Measurements from ENCODE around the gene MPO. TPM values are rescaled to one million over a fixed set of nuclear protein-coding genes. Genes with fewer than 3 reads are reported as not detected.
A peak's percentile ranks its signal among the peaks of the same experiment; 100 is the strongest.

Gene MPO
- polyA plus RNA-seq, 3 donors = 4.2 to 7.5 (median 6.0) TPM

DNA sequence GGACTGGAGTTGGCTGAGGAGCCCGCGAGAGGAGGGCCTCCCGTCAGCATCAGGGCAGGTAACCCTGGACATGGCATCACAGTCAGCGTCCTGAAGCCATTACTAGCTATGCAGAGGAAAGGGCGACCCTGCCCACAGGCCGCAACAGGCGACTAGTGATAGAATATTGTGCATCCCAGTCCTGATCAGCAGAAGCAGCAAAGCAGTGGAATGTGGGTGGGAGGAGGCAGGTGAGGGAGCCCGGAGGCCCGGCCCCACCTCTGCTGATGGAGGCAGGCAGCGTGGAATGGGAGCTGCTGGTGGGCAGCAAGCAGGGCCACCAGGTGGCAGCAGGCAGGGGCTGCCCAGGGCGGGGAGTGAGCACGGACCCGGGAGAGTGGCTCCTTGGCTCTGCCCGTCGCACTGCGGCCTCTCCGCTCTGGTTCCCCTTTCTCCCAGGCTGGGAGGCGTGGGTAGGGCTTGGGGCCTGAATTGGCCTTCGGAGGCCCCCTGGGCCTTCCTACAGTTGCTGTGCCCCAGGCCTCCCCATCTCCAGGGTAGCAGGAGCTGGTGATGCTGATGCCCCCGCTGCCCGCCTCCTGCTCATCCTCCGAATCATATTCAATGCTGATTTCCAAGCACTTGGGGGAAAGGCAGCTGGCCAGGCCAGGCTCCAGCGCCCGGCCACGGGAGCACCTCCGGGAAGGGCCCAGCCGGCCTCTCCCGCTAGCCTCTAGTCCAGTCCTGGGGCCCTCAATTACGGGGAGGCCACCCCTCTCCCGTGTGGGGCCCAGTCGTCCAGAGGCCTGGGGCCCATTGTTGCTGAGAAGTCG lies 27.6 kb upstream of the MPO start:
- no peaks in the 10 kb centered on the region for H3K36me3 ChIP-seq (replicated peaks in 1 of 2; ENCODE audit: control insufficient read depth in 1 of 2, insufficient read depth in 2 of 2, low read length in 2 of 2)
- no peak overlapping the region for H3K27ac Mint-ChIP-seq
- H3K4me2 ChIP-seq (replicated peaks; ENCODE audit: extremely low read depth, low read length, poor library complexity, severe bottlenecking) = peak overlapping the region; percentile 16
- no peaks in the 10 kb centered on the region for H3K9me3 ChIP-seq (replicated peaks in 1 of 2; ENCODE audit: control insufficient read depth in 1 of 2, insufficient read depth in 1 of 2, low read length in 2 of 2)
- H3K36me3 Mint-ChIP-seq = peaks cover 0 to 4% of the 10 kb centered on the region in 2 donors
- H3K4me1 Mint-ChIP-seq = peaks cover 51% of the 10 kb centered on the region
- H4K20me1 ChIP-seq (ENCODE audit: insufficient read depth, low read length) = no peaks in the 10 kb centered on the region
- H3K27me3 Mint-ChIP-seq (ENCODE audit: low read depth in 3 of 3) = peaks cover 6 to 12% (median 12%) of the 10 kb centered on the region in 3 donors
- H3K4me1 ChIP-seq (ENCODE audit: control insufficient read depth in 1 of 2, insufficient read depth in 2 of 2, low read length in 2 of 2) = peaks cover 40 to 47% of the 10 kb centered on the region in 2 donors
- WGBS (ENCODE audit: insufficient coverage) = 54% methylated on average over 25 of the region's 32 CpGs
- H3K4me3 Mint-ChIP-seq = peak overlapping the region in 1 of 2 donors; percentile 15
- peak; percentile 61 to 73 (median 72) for DNase-seq
- no peak overlapping the region for H3K4me3 ChIP-seq (replicated peaks in 1 of 3; ENCODE audit: low read depth in 2 of 3, low read length in 3 of 3)
- no peaks in the 10 kb centered on the region for H3K27me3 ChIP-seq (ENCODE audit: control insufficient read depth in 2 of 2, insufficient read depth in 2 of 2, low read length in 2 of 2)
- H3K9me3 Mint-ChIP-seq = no peaks in the 10 kb centered on the region
- TF ChIP-seq, protein P1, sequence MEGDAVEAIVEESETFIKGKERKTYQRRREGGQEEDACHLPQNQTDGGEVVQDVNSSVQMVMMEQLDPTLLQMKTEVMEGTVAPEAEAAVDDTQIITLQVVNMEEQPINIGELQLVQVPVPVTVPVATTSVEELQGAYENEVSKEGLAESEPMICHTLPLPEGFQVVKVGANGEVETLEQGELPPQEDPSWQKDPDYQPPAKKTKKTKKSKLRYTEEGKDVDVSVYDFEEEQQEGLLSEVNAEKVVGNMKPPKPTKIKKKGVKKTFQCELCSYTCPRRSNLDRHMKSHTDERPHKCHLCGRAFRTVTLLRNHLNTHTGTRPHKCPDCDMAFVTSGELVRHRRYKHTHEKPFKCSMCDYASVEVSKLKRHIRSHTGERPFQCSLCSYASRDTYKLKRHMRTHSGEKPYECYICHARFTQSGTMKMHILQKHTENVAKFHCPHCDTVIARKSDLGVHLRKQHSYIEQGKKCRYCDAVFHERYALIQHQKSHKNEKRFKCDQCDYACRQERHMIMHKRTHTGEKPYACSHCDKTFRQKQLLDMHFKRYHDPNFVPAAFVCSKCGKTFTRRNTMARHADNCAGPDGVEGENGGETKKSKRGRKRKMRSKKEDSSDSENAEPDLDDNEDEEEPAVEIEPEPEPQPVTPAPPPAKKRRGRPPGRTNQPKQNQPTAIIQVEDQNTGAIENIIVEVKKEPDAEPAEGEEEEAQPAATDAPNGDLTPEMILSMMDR (IDR thresholded peaks at IDR 0.05) = peak; percentile 59
- no peak overlapping the region for H3K27ac ChIP-seq (ENCODE audit: low read depth in 1 of 2, low read length in 2 of 2)
- H3K9ac ChIP-seq (ENCODE audit: insufficient read depth, low read length, poor library complexity, severe bottlenecking) = no peak overlapping the region
- intact Hi-C loops (cut with micrococcal nuclease) = no loop called here
- no peak overlapping the region for H2AFZ ChIP-seq (ENCODE audit: insufficient read depth, low read depth, low read length, poor library complexity, severe bottlenecking)
- H3K79me2 ChIP-seq (ENCODE audit: insufficient read depth, low read length) = peaks cover 13% of the 10 kb centered on the region

DNA sequence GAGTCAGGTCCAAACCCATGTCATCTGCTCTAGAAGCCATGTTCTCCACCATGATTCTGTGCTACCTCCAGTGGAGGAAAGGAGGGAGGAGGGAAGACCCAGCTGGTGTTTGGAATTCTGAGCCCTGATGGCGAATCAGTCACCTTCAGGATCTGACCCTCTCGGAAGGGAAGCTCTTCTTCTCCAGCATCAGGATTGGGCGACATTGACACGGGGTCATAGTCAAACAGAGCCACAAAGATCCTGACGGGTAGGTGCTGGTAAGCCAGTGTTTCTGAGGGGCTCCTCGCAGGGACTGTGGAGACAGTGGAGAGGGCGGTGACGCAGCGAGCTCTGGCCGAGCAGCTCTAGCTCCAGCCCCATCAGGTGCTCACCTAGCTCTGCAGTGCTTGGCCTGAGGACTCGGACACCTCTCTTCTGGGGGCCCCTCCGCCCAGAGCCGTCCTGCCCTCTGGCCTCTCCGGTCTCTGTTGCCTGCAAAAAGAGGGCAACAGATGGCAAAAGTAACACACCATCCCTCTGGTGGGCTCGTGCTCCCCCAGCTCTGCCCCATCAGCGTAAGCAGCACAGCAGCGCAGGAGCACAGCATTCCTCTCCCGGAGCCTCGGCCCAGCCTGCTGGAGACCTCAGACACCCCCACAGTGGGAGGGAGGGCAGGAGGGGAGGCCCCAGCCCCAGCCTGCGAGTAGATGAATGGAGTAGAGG lies 26.9 kb upstream of the MPO start:
- Mint-ChIP-seq H3K4me3 (peak overlapping the region in 1 of 2 donors; percentile 15), H3K27ac (no peak overlapping the region), H3K9me3 (no peaks in the 10 kb centered on the region), H3K4me1 (peaks cover 56% of the 10 kb centered on the region), H3K27me3 (ENCODE audit: low read depth in 3 of 3) (peaks cover 6 to 12% (median 9%) of the 10 kb centered on the region in 3 donors), H3K36me3 (peaks cover 0 to 4% of the 10 kb centered on the region in 2 donors)
- TF ChIP-seq, protein P1 (IDR thresholded peaks at IDR 0.05) = no peak
- Histone ChIP-seq H3K4me3 (replicated peaks in 1 of 3; ENCODE audit: low read depth in 2 of 3, low read length in 3 of 3) (no peak overlapping the region), H2AFZ (ENCODE audit: insufficient read depth, low read depth, low read length, poor library complexity, severe bottlenecking) (no peak overlapping the region), H3K9me3 (replicated peaks in 1 of 2; ENCODE audit: control insufficient read depth in 1 of 2, insufficient read depth in 1 of 2, low read length in 2 of 2) (no peaks in the 10 kb centered on the region), H3K9ac (ENCODE audit: insufficient read depth, low read length, poor library complexity, severe bottlenecking) (no peak overlapping the region), H4K20me1 (ENCODE audit: insufficient read depth, low read length) (no peaks in the 10 kb centered on the region), H3K4me2 (replicated peaks; ENCODE audit: extremely low read depth, low read length, poor library complexity, severe bottlenecking) (peak overlapping the region; percentile 16), H3K79me2 (ENCODE audit: insufficient read depth, low read length) (peaks cover 20% of the 10 kb centered on the region), H3K27me3 (ENCODE audit: control insufficient read depth in 2 of 2, insufficient read depth in 2 of 2, low read length in 2 of 2) (no peaks in the 10 kb centered on the region), H3K36me3 (replicated peaks in 1 of 2; ENCODE audit: control insufficient read depth in 1 of 2, insufficient read depth in 2 of 2, low read length in 2 of 2) (no peaks in the 10 kb centered on the region), H3K4me1 (ENCODE audit: control insufficient read depth in 1 of 2, insufficient read depth in 2 of 2, low read length in 2 of 2) (peaks cover 48 to 54% of the 10 kb centered on the region in 2 donors), H3K27ac (ENCODE audit: low read depth in 1 of 2, low read length in 2 of 2) (no peak overlapping the region)
- DNase-seq = no peak
- intact Hi-C loops (cut with micrococcal nuclease) = no loop called here
- 90% methylated on average over 9 of the region's 20 CpGs for WGBS (ENCODE audit: insufficient coverage)

Measured in CD14-positive monocyte (primary cell).